ENCODE measurements around the gene HOXA13. TPM values are rescaled to one million over a fixed set of nuclear protein-coding genes. Genes with fewer than 3 reads are reported as not detected.

Gene HOXA13
- polyA plus RNA-seq, 1 donor (not counting 4 experiments of a cell fraction or from before 2014, with no cell fraction given) = not detected

- Histone ChIP-seq H3K4me1 (ENCODE audit: control insufficient read depth, extremely low read depth, insufficient read depth, low read length) (no peaks in the 10 kb centered on the region), H3K9me3 (ENCODE audit: control insufficient read depth, low read depth, low read length) (no peaks in the 10 kb centered on the region), H3K36me3 (ENCODE audit: control insufficient read depth in 2 of 2, extremely low read depth in 1 of 2, insufficient read depth in 2 of 2, low read length in 2 of 2) (no peaks in the 10 kb centered on the region), H3K4me2 (ENCODE audit: control insufficient read depth, extremely low read depth, insufficient read depth, low read depth, low read length) (no peak overlapping the region), H3K27ac (ENCODE audit: control insufficient read depth, insufficient read depth, low read length) (no peak overlapping the region), H3K27me3 (ENCODE audit: control insufficient read depth, extremely low read depth, insufficient read depth, low read length) (peaks cover 67% of the 10 kb centered on the region), H3K9me1 (ENCODE audit: control insufficient read depth, extremely low read depth, insufficient read depth, low read length) (no peaks in the 10 kb centered on the region), H3K4me3 (ENCODE audit: control insufficient read depth in 2 of 3, extremely low read depth in 1 of 3, insufficient read depth in 2 of 3, low read depth in 1 of 3, low read length in 3 of 3) (no peak overlapping the region), H4K20me1 (ENCODE audit: control insufficient read depth, extremely low read depth, insufficient read depth, low read length) (no peaks in the 10 kb centered on the region), H3K9ac (ENCODE audit: control insufficient read depth, extremely low read depth, insufficient read depth, low read length) (no peak overlapping the region), H3K79me2 (ENCODE audit: control insufficient read depth, insufficient read depth, low read length) (no peaks in the 10 kb centered on the region), H2AFZ (ENCODE audit: control insufficient read depth, low read length) (no peak overlapping the region)
- dilution Hi-C loops (cut with MboI; ENCODE audit: extremely low pct_ligation_motif_present, low sequenced_read_pairs) = loop anchor here (25.0 kb wide), 1 partner anchor 362 kb away; no protein-coding TSS in a partner anchor
- no peak for DNase-seq (ENCODE audit: low read depth, low spot score)
- FAIRE-seq = no peak
- no peak for TF ChIP-seq CTCF (optimal IDR thresholded peaks at IDR 0.05 in 1 of 3, IDR thresholded peaks at IDR 0.05 in 1 of 3, conservative IDR thresholded peaks at IDR 0.05 in 1 of 3; ENCODE audit: extremely low read depth in 1 of 3, insufficient read depth in 2 of 3, low read length in 3 of 3)
- TF ChIP-seq EZH2 (IDR thresholded peaks at IDR 0.05; ENCODE audit: low read length) = peak; percentile 85
Observed at GRCh38 chr7:27224983-27225934, 25.4 kb upstream of the HOXA13 start.

DNA sequence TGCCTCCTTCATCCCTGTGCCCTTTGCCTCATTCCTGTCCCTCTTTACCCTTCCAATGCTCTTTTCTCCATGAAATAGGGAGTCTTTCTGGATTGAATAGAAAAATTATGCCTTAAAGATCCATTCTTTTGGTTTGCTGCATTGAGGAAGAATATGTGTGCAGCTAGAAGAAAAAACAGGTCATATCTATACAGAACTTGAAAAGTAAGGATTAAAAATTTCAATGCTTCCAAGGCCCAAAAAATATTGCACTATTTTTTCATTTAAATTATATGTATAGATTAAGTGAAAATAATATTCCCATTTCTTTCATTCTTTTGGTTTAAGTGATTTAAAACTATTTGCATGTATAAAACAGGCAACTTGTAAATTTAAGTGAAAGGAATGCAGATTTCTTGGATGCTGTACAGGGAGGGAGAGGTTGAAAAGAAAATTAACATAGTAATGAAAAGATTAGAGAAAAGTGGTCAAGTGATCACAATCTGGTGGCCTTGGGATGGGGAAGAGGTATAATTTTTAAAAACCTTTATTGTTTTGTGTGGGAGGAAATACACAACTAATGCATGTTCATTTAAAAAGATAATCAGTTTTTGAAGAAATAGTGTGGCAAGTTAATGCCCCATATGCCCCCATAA is 24.2 kb upstream of the HOXA13 start:
- no peak for DNase-seq (ENCODE audit: low read depth, low spot score)
- Histone ChIP-seq H4K20me1 (ENCODE audit: control insufficient read depth, extremely low read depth, insufficient read depth, low read length) (no peaks in the 10 kb centered on the region), H3K27ac (ENCODE audit: control insufficient read depth, insufficient read depth, low read length) (no peak overlapping the region), H3K9me3 (ENCODE audit: control insufficient read depth, low read depth, low read length) (no peaks in the 10 kb centered on the region), H3K4me2 (ENCODE audit: control insufficient read depth, extremely low read depth, insufficient read depth, low read depth, low read length) (no peak overlapping the region), H3K9me1 (ENCODE audit: control insufficient read depth, extremely low read depth, insufficient read depth, low read length) (no peaks in the 10 kb centered on the region), H2AFZ (ENCODE audit: control insufficient read depth, low read length) (no peak overlapping the region), H3K4me3 (ENCODE audit: control insufficient read depth in 2 of 3, extremely low read depth in 1 of 3, insufficient read depth in 2 of 3, low read depth in 1 of 3, low read length in 3 of 3) (no peak overlapping the region), H3K79me2 (ENCODE audit: control insufficient read depth, insufficient read depth, low read length) (no peaks in the 10 kb centered on the region), H3K9ac (ENCODE audit: control insufficient read depth, extremely low read depth, insufficient read depth, low read length) (no peak overlapping the region), H3K27me3 (ENCODE audit: control insufficient read depth, extremely low read depth, insufficient read depth, low read length) (peaks cover 76% of the 10 kb centered on the region), H3K4me1 (ENCODE audit: control insufficient read depth, extremely low read depth, insufficient read depth, low read length) (no peaks in the 10 kb centered on the region), H3K36me3 (ENCODE audit: control insufficient read depth in 2 of 2, extremely low read depth in 1 of 2, insufficient read depth in 2 of 2, low read length in 2 of 2) (no peaks in the 10 kb centered on the region)
- FAIRE-seq = no peak
- dilution Hi-C loops (cut with MboI; ENCODE audit: extremely low pct_ligation_motif_present, low sequenced_read_pairs) = loop anchor here (25.0 kb wide), 1 partner anchor 363 kb away; no protein-coding TSS in a partner anchor
- no peak for TF ChIP-seq CTCF (optimal IDR thresholded peaks at IDR 0.05 in 1 of 3, IDR thresholded peaks at IDR 0.05 in 1 of 3, conservative IDR thresholded peaks at IDR 0.05 in 1 of 3; ENCODE audit: extremely low read depth in 1 of 3, insufficient read depth in 2 of 3, low read length in 3 of 3)
- TF ChIP-seq EZH2 (IDR thresholded peaks at IDR 0.05; ENCODE audit: low read length) = no peak

All from keratinocyte (primary cell).